ENCODE measurements around the gene CDT1.
"Not testable (repeated sequence)": the region's sequence is repeated elsewhere in the genome, so short reads cannot be mapped to it uniquely, and the experiment has no call there.

The CDT1 gene

DNA sequence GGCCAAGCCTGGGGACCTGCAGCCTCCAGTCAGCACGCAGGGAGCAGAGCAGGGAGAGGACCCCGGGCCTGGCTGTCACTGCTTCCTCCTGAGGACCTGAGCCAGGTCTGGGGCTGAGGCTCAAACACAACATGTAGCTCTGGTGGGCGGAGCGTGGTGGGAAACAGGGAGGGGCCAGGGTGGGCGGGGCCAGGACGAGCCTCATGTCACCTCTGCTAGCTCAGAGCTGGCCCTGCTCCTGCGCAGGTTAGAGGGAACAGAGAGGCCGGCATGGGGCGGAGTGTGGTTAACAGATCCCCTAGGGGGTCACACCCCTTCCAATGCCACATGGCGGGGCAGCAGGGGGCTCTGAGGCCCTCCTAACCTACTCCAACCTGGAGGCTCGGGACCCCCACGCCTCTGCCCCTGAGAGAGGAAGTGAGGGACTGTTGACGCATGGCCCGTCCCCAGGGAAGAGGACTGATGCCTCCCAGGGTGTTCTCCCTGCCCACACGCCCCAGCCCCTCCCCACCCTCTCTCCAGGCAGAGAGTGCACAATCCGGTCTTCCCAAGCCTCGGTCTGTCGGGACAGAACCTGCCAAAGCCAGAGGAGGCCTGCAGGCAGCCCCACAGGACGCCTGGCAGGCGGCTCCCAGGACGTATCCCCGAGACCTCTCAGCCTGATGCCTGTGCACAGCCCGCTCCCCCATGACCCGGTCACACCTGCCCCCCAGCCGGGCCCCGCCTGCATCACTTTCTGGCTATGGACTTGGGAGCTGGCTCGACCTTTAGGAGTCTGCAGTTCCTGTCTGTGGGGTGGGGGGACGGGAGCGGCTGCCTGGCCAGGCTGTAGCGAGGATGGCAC lies 33.8 kb upstream of the CDT1 start:
- peak in 1 of 5 donors; percentile 54 for DNase-seq

DNA sequence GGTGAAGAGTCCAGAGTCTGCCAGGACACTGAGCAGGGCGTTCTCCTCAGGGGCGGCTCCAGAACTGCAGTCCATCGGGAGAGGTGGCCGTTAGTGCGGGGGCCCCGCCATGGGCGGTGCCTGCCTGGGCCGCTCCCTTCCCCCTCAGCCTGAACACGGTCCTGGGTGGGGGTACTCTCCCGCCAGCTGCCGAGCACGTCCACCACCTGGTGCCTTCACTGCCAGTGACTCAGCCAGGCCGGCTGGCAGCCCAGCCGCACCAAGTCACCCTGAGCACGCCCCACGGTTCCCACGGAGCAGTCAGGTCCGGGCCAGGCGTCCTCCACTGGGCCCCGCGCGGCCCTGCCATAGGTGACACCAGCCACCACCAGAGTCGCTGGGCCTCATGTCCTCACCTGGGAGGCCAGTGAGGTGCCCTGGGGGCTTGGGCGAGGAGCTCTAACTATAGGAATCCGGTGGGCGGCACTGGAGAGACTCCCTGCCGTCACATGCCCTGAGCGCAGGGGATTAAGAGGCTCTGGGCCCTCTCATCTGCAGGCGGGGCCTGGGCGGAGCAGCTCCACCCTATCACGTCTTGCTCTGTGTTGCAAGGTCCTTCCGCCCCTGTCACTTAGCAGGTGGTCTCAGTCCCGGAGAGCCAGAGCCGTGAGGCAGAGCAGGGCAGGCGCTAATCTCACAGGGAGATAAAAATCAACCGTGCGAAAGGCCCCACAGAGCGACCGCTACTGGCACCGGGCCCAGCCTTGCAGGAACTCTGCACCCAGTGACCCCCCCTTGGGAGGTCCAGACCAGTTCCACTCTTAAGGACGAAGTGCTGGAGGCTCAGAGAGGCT lies 32.9 kb upstream of the CDT1 start:
- DNase-seq, result no peak

DNA sequence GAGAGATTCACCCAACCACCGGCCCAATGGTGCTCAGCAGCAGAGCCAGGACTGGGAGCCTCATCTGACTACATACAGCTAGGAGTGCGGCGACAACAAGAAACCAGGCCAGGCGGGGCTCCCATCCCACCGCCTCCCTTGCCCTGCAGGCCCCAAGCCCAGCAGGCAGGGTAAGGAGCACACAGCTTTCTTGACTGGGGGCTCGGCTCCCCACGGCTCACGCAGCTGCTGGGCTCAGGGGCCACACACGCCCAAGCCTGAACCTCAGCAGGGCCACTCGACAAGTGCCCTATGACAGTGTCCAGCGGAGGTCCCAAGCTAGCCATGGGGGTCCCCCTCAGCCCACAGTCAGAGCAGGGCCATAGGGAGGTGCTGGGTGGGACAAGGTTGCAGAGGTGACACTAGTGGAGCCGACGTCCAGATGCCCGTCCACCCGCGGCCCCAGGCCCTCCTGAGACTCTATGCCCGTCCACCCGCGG lies 32.3 kb upstream of the CDT1 start:
- DNase-seq, result no peak

DNA sequence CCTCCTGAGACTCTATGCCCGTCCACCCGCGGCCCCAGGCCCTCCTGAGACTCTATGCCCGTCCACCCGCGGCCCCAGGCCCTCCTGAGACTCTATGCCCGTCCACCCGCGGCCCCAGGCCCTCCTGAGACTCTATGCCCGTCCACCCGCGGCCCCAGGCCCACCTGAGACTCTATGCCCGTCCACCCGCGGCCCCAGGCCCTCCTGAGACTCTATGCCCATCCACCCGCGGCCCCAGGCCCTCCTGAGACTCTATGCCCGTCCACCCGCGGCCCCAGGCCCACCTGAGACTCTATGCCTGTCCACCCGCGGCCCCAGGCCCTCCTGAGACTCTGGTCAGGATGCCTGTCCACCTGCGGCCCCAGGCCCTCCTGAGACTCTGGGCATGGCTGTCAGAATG lies 31.8 kb upstream of the CDT1 start:
- not testable (repeated sequence) for DNase-seq

DNA sequence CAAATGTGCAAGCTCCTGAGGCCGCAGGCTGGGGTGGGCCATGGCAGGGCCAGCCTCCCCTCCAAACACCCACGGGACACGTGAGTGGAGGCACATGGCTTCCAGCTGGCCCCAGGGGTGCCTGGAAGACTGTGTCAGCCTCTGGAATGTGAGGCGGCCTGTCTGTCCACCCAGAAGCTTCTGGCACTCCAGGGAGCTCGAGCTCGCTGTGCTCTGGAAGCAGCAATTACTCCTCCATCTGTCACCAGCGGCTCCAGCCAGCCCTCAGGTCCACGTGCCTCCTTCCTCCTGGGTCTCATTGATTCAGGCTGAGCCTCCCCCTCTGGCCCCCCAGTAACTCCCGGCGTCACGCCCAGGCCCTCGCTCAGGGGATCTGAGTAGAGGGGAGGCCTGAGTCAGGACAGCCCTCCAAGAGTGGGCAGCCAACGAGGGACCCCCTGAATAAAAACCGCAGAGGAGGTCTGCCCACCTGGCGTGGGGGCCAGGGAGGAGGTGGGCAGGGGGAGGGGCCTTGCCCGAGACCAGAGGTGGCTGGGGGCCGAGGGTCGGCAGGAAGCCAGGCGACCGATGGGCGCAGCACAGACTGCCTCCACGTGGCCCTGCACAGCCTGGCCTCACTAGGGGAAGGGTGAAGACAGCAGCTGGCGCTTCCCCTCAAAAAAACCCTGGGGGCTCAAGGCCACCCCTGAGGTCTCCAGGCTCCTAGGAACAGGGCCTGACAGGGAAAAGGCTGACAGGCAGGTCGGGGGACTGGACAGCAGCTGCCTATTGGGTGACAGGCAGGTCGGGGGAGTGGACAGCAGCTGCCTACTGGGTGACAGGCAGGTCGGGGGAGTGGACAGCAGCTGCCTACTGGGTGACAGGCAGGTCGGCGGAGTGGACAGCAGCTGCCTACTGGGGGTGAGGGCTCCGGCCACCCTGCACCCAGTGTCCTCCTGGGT lies 30.4 kb upstream of the CDT1 start:
- no peak for DNase-seq

DNA sequence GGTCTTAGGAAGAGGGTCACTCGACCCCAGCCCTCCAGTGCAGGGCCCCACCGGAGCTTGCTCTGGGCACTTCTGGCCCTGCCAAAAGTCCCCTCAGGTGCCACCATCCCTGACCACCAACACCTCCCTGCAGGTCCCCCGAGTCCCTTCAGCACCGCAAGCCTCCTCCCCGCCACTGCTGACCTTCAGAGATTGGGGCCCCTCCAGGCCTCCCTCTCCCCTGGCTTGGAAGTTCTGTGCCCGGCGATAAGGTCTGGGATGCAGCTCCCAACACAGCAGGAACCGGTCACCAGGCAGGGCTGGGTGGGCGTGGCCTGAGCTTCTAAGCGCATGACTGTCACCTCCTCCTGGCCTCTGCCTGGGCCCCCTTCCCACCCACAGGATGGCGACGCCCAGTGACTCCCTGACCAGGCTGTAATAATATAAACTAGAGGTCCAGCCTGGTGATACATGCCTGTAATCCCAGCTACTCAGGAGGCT lies 29.7 kb upstream of the CDT1 start:
- no peak for DNase-seq

DNA sequence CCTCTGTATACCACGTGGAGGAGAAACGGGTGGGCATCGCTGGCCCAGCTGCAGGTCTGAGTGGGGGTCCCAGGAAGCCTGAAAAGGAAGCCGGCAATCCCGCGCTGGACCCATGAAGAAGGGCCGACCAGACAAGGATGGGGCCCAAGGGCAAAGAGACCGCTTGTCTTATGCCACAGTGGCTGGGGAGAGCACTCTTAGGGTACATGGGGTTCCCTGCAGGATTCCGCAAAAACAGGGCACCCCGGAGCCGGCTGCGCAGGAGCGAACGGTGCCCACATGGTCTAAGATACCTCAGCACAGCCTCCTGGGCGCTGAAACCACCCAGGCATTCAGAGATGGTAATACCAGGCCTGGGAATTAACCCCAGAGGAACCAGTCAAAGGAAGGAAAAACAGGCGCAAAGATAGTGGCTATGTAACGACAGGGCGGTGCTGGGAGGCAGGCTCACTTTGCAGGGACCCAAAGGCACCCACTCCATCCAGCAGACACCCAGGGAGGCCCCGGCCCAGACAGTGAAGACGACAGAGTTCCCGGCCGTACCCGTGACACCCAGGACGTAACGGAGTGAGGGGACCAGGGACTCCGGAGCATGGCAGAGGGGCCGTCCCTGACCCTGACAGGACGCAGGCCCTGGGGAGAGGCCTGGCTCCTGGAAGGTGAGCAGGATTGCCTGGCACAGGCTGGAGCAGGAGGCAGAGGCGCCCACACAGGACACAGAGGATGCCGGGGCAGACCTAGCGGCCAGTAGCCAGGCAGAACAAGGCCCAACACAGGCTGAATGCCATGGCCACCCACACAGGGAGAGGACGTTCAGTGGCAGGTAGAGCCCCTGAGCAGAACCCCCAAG lies 28.8 kb upstream of the CDT1 start:
- no peak for DNase-seq

DNA sequence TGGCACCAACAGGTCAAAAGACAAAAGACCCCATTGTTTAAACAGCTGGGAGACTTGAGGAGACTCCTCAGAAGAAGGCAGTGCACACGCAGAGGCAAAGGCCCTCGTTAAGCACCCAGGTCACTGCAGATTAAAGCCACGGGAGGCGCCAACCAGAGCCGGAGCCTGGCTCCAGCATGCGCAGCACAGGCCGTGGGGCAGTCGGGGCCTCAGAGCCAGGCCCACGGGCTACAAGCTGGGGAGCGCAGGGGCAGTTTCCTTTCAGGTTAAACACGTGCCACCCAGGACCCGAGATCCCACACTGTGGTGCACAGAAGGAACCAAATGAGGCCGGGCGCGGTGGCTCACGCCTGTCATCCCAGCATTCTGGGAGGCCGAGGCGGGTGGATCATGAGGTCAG lies 27.8 kb upstream of the CDT1 start:
- no peak for DNase-seq

DNA sequence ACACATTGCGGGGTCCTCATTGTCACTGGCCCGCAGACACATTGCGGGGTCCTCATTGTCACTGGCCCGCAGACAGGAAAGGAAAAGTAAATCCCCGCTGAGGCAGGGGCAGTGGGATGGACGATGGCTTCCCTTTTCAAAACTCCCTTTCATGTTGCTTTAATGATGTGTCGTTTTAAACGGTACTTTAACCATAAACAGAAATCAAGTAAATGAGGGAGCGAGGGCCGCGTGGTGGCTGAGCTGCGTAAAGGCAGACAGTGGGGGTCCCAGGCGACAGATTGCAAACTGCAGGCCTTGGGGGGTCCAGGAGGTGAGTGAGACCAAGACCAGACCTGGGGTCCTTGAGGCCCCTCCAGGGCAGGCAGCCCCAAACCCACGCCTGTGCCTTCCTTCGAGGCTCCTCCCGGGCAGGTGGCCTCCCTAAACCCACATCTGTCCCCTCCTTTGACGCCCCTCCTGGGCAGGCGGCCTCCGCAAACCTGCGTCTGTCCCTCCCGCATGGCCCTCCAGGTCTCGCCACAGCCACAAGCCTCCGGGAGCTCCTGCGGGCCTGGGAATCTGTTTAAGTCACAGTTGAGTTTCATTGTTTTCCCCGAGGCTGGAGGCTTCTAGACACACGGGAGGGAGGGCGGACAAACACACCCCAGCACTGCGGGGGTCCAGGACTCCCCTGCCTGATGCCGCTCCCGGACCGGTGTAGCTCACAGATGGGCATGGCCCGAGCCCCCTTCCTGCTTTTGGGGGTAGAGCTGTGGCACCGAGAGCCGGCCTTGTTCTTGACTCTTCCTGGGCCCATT lies 25.9 kb upstream of the CDT1 start:
- no peak for DNase-seq

DNA sequence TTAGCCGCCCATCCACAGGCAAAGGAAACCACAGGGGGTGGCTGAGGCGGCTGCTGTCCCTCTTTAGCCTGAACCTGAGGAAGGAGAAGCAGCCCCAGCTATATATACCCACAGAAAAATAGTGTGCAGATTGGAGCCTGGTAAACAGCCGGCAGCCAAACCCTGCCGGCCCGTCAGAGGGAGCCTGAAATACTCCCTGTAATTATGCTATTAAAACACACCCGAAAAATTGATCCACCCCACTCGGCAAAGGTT lies 25.4 kb upstream of the CDT1 start:
- no peak for DNase-seq

DNA sequence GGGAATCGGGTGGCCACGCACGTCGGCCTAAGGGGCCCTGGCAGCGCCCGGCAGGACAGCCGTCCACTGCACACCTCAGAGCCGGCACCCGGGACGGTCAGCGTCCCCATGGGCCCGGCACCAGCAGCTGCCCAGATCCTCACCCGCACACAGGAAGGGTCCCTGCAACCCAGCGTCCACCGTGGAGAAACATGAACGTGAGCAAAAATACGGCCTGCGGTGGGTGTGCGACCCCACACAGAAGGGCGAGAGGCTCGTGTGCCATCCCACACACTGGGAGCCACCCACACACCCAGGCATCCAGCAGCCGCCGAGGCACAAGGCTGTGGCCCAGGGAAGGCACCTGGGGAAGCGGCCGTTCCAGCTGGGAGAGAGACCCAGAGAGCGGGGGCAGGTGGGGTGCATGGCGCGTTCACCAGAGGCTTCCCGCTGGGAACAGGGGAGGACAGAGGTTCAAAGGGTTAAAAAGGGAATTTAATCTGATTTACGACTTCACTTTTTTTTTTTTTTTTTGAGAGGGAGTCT lies 25.0 kb upstream of the CDT1 start:
- DNase-seq, result no peak

DNA sequence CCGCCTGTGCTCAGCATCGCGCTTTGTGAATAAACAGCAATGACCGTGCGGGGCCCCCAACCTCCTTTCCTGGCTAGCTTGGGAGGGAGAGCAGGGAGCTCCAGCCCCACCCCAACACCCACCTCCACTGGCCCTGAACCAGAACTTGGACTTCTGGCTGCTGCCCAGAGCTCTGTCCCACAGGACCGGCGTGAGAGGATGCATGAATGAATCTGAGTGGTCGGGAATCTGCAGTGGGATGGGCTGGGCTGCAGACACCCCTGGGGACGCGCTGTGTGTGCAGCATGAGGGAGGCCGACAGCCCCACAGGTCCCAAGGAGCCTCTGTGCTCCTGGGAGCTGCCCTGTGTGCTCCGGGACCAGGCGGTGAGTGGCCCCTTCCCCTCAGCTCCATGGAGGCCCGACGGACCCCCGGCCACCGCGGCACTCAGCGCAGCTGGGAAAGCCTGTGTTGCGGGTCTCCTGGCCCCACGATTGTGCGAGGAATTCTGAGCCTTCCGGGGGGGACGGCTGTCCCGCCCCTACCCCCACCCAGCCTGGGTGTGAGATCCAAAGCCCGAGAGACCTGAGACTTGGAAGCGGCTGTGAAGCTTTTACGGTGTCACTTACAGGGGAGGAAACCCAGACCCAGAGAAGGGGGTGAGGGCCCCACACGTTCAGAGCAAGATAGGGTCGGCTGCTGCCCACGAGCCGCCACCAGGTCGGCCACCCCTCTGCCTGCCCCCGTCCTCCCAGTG lies 24.0 kb upstream of the CDT1 start:
- DNase-seq, result no peak

DNA sequence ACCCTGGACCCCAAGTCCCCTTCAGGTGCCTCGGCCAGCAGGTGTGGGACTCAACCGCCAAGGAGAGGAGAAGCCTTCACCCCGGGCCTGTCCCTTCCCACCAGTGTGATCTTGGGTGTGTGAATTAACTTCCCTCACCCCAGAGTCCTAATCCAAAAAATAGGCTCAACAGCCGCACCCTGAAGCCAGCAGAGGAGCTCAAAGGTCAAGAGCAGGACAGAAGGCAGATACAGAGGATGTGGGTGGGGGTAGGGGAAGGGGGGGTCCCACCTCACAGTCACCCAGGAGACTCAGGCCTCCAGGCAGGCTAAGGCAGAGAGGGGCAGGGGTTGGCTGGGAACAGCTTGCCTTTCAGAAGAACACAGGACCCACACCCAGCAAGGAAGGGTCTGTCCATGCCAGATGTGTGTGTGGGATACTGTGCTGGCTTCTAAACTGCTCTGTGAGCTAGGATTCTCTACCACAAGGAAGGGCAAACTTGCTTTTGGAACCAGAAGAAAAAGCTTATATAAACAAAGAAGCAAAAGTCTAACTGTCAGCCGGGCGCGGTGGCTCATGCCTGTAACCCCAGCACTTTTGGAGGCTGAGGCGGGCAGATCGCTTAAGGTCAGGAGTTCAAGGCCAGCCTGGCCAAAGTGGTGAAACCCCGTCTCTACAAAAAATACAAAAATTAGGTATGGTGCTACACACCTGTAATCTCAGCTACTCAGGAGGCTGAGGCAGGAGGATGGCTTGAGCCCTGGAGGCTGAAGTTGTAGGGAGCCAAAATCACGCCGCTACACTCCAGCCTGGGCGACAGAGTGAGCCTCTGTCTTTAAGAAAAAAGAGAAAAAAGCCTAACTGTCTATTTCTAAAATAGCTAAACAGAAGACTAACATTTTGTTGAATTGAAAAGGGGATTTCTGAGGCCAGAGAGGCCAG lies 23.2 kb upstream of the CDT1 start:
- no peak for DNase-seq

DNA sequence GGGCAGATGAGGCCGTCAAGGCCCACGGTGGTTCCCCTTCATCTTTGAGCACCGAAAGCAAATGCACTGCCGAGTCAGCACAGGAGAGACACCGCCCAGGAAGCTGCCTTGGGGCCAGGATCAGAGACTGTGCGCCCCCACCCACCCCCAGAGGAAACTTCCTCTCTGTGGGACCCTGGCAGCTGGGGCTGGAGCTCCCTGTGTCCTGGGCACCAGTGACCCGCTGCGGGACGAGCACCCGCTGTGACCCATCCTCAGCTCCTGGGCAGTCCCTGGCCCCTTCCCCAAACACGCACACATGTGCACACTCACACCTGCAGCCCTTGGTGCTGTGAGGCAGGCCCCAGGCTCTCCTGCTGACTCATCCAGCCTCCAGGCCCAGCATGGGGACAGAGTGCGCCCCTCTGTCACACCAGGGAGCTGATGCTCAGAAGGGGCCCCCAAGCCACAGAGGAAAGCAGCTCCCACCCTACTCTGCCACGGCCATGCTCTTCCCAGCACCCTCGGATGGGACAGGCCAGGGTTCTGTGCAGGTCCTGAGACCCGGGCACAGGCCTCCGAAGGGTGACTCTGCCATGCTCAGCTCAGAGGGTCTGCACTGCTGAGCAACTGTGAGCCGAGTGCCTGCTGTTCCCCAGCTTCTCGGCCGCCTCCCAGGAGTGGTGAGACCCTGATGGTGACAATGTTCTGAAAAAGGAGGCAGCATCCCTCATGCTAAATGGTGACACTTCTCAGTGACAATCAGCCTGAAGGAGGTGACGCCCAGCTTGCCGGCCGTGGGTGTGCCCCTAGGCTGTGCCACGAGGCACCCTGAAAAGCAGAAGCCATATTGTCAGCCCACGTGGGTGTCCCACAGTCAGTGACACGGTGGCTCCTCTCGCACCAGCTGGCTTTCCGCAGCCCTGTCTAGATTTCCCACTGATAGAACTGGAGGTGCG lies 22.2 kb upstream of the CDT1 start:
- peak; percentile 42 to 78 (median 61) for DNase-seq

DNA sequence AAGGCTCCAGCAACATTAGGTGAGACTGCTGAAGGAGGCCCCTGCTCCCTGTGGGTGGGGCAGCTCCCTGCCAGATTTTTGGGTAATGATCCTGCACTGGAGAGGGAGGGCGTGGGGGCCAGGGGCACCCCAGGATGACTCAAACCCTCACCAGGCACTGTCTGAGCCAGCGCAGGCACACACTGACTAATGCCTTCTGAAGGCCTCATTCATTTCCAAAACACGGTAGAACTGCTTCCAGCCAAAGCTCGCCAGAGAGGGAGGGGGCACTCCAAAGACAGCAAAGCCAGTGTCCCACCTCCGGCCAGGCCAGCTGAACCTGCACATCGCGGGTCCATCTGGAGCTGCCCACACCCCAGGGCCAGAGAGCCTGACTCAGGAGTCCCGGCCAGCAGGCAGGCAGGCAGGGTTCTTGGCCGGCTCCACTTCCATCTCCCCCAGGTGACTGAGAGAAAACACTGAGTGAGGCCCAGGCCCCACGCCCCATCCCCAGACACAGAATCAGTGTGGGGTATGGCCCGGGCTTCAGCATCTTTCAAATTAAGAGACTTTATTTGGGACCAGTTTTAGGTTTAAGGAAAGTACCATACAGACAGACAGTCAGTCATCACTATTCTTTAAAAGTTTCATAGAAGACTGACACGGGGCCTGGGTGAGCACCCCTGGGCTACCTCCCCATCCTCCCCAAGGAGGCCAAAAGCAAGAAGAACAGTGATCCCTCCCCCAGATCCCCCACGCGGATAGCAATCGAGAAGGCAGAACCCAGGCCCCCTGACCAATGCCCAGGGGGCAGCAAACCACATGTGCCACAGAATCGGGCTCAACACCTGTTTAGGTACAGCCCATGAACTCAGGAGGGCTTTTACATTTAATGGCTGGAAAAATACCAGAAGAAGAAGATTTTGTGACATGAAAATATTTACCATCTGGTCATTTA lies 20.9 kb upstream of the CDT1 start:
- DNase-seq, result peak in 3 of 5 donors; percentile 21 to 70 (median 41)

DNA sequence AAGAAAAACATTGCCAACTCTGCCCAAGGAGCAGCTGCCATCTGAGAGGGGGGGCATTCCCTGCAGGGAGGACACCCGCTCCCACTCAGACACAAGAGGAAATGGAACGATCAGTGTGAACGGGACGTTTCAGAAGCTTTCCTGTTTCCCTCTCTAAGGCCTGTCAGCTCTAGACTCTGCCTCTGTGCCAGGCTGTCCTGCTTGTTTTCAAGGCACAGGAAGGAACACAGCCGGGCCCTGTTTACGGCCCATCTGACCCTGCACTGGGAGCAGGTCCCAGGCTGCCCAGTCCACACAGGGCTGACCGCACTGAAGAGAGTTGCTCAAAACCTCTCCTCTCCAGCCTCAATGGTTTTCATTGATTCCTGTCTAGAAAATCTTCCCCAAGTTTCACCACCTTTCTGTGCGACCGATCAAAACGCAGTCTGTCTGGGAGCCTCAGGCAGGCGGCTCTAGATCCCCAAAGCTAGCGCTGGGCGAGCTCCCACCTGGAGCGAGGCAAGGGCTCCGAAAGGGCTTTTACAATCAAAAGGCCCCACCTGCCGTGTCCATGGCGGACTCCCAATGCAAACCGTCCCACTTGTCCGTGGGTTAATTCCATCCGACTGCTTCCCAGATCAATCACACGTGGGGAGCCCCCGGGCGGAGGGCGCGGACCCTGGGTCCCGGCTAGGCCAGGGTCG lies 20.1 kb upstream of the CDT1 start:
- no peak for DNase-seq
